HepG2 (cell line): ENCODE measurements around the gene NBEAL2. TPM values are rescaled to one million over a fixed set of nuclear protein-coding genes. Genes with fewer than 3 reads are reported as not detected.

ENCODE experiments used
- ATF3 ChIP-seq: sonication (generic); formaldehyde crosslinking; IDR thresholded peaks from 2 replicates; pipeline ENCODE4 v1.4.0; 2020; ENCODE audit warnings: missing genetic modification reagents
- CAMTA2 ChIP-seq: sonication (generic); formaldehyde crosslinking; IDR thresholded peaks from 2 replicates; pipeline ENCODE4 v1.4.0; 2020; ENCODE audit warnings: mild to moderate bottlenecking, missing genetic modification reagents, borderline replicate concordance
- DMAP1 ChIP-seq: IDR thresholded peaks from 2 replicates; pipeline ENCODE4 v1.6.1; 2016
- GLI4 ChIP-seq: sonication (generic); formaldehyde crosslinking; IDR thresholded peaks from 2 replicates; pipeline ENCODE4 v1.5.1; 2020; ENCODE audit warnings: missing genetic modification reagents, mild to moderate bottlenecking, moderate library complexity, borderline replicate concordance
- HOXA9 ChIP-seq: sonication (generic); formaldehyde crosslinking; IDR thresholded peaks from 2 replicates; pipeline ENCODE4 v1.8.1; 2022; ENCODE audit warnings: missing genetic modification reagents, mild to moderate bottlenecking, moderate library complexity, borderline replicate concordance
- KDM5B ChIP-seq: sonication (generic); formaldehyde crosslinking; IDR thresholded peaks from 2 replicates; pipeline ENCODE4 v1.4.0; 2020; ENCODE audit warnings: missing genetic modification reagents, mild to moderate bottlenecking, borderline replicate concordance
- MBD4 ChIP-seq: IDR thresholded peaks from 2 replicates; pipeline ENCODE4 v1.6.1; 2012; ENCODE audit warnings: low read length, inconsistent platforms, borderline replicate concordance
- MTERF4 ChIP-seq: sonication (generic); formaldehyde crosslinking; IDR thresholded peaks from 2 replicates; pipeline ENCODE4 v1.8.0; 2023; ENCODE audit warnings: mild to moderate bottlenecking, missing genetic modification reagents
- PAX8 ChIP-seq: sonication (generic); formaldehyde crosslinking; IDR thresholded peaks from 2 replicates; pipeline ENCODE4 v1.8.0; 2022; ENCODE audit warnings: mild to moderate bottlenecking, missing genetic modification reagents, borderline replicate concordance
- PRDM4 ChIP-seq: sonication (generic); formaldehyde crosslinking; IDR thresholded peaks from 2 replicates; pipeline ENCODE4 v1.9.0; 2021; ENCODE audit warnings: missing genetic modification reagents, borderline replicate concordance
- RXRA ChIP-seq: sonication (generic); formaldehyde crosslinking; IDR thresholded peaks from 2 replicates; pipeline ENCODE4 v1.5.1; 2020; ENCODE audit warnings: missing genetic modification reagents
- THRA ChIP-seq: sonication (generic); formaldehyde crosslinking; IDR thresholded peaks from 2 replicates; pipeline ENCODE4 v1.4.0; 2020; ENCODE audit warnings: missing genetic modification reagents, borderline replicate concordance
- WIZ ChIP-seq: sonication (generic); formaldehyde crosslinking; IDR thresholded peaks from 2 replicates; pipeline ENCODE4 v1.5.1; 2020; ENCODE audit warnings: mild to moderate bottlenecking, missing genetic modification reagents
- ZNF253 ChIP-seq: sonication (generic); formaldehyde crosslinking; IDR thresholded peaks from 2 replicates; pipeline ENCODE4 v1.8.0; 2022; ENCODE audit warnings: mild to moderate bottlenecking, missing genetic modification reagents, borderline replicate concordance
- ZNF503 ChIP-seq: sonication (generic); formaldehyde crosslinking; IDR thresholded peaks from 2 replicates; pipeline ENCODE4 v1.4.0; 2020; ENCODE audit warnings: missing genetic modification reagents
- ZNF574 ChIP-seq: sonication (generic); formaldehyde crosslinking; IDR thresholded peaks from 2 replicates; pipeline ENCODE4 v1.4.0; 2020; ENCODE audit warnings: missing genetic modification reagents
- ZNF792 ChIP-seq: IDR thresholded peaks from 2 replicates; pipeline ENCODE4 v1.6.1; 2016
- polyA plus RNA-seq, 8 experiments: library from polyadenylated mRNA; depleted of rRNA in 3 of 8; stranded (reverse) in 7 of 8; unstranded in 1 of 8; fragments of >200 nt; fragmentation: Illumina TruSeq in 4 of 8; extraction: Trizol in 4 of 8; gene quantifications; 2 replicates each; pipeline versions ENCODE4 v1.2.1 to v1.2.3, GENCODE V29; 2011 to 2016; ENCODE audit warnings: low read depth in 4 of 8, missing spikeins in 1 of 8, mixed read lengths in 1 of 8; ENCODE audit not compliant: insufficient read depth in 1 of 8
- total RNA-seq, 5 experiments: library from RNA; depleted of rRNA; stranded (reverse); fragments of >200 nt; fragmentation: Illumina TruSeq; extraction: Trizol; gene quantifications; 2 replicates each; pipeline ENCODE4 v1.2.3, GENCODE V29; 2016; ENCODE audit warnings: low read depth in 1 of 5

NBEAL2 gene
- total and polyA plus RNA-seq, 2 of the 13 experiments (the other 11 are each of a cell fraction or from before 2014, with no cell fraction given) = 9.7 to 12.4 TPM

GRCh38 chr3:46948830-46949671 lies 30.4 kb upstream of the NBEAL2 start (continued):
- TF ChIP-seq ZNF574 (CRISPR knock-in tag) (no peak; the same call in 1 of the 2 replicates), RXRA (CRISPR knock-in tag) (peak; percentile 95), THRA (CRISPR knock-in tag) (peak; percentile 85; the same call in 1 of the 2 replicates), ZNF253 (no peak), ZNF503 (CRISPR knock-in tag) (no peak), MTERF4 (CRISPR knock-in tag) (no peak), KDM5B (no peak), PRDM4 (CRISPR knock-in tag) (no peak), HOXA9 (CRISPR knock-in tag) (no peak), WIZ (CRISPR knock-in tag) (no peak), DMAP1 (CRISPR knock-in tag) (no peak), ATF3 (CRISPR knock-in tag) (no peak), CAMTA2 (CRISPR knock-in tag) (no peak), GLI4 (CRISPR knock-in tag) (no peak), ZNF792 (0 out of 2 replicates have a peak, but pooled peaks have one; percentile 30), MBD4 (no peak), PAX8 (CRISPR knock-in tag) (no peak)
